22Rv1 (cell line): ENCODE results near the gene CFDP1.

Source experiments
- H3K27ac ChIP-seq: fragments of 450-650 bp; 2 replicates; pipeline ENCODE4 v1.5.1; 2017
- CTCF ChIP-seq: fragments of 450-650 bp; IDR thresholded peaks from 2 replicates; pipeline ENCODE4 v1.5.1; 2017; ENCODE audit warnings: mild to moderate bottlenecking
- ZFX ChIP-seq: fragments of 450-650 bp; IDR thresholded peaks from 2 replicates; pipeline ENCODE4 v1.6.1; 2017; ENCODE audit warnings: antibody characterized with exemption, borderline replicate concordance

CFDP1 gene

GRCh38 chr16:75432828-75433731 is at the start of gene CFDP1:
CFDP1 (minus strand) TSS chr16:75433503; CDS start chr16:75433352, 151 bp downstream.
- H3K27ac ChIP-seq, result peak within 1 kb of the TSS; percentile 94

GRCh38 chr16:75482434-75483205 is 49.3 kb upstream of the CFDP1 start:
- TF ChIP-seq ZFX (no peak), CTCF (no peak)
- H3K27ac ChIP-seq, result peak overlapping the region; percentile 43; the same call in 1 of the 2 replicates

More at GRCh38 chr16:75432828-75433731, at the start of gene CFDP1:
- TF ChIP-seq CTCF (0 out of 2 replicates have a peak, but pooled peaks have one; percentile 8), ZFX (no peak)

- TF ChIP-seq CTCF, result no peak; the same call in 1 of the 2 replicates
- TF ChIP-seq ZFX, result no peak
- no peak overlapping the region for H3K27ac ChIP-seq
Observed at GRCh38 chr16:75481475-75481874, 48.2 kb upstream of the CFDP1 start.

- H3K27ac ChIP-seq, result no peak overlapping the region
- TF ChIP-seq CTCF (no peak), ZFX (no peak)
Observed at GRCh38 chr16:75479421-75479990, 46.2 kb upstream of the CFDP1 start.

- no peak overlapping the region for H3K27ac ChIP-seq
Observed at GRCh38 chr16:75478480-75479345, 45.4 kb upstream of the CFDP1 start.

More at GRCh38 chr16:75478480-75479345, 45.4 kb upstream of the CFDP1 start:
- no peak for TF ChIP-seq CTCF
- TF ChIP-seq ZFX, result no peak
